ENCODE measurements around the gene FAM8A1.

- TF ChIP-seq, protein P1, sequence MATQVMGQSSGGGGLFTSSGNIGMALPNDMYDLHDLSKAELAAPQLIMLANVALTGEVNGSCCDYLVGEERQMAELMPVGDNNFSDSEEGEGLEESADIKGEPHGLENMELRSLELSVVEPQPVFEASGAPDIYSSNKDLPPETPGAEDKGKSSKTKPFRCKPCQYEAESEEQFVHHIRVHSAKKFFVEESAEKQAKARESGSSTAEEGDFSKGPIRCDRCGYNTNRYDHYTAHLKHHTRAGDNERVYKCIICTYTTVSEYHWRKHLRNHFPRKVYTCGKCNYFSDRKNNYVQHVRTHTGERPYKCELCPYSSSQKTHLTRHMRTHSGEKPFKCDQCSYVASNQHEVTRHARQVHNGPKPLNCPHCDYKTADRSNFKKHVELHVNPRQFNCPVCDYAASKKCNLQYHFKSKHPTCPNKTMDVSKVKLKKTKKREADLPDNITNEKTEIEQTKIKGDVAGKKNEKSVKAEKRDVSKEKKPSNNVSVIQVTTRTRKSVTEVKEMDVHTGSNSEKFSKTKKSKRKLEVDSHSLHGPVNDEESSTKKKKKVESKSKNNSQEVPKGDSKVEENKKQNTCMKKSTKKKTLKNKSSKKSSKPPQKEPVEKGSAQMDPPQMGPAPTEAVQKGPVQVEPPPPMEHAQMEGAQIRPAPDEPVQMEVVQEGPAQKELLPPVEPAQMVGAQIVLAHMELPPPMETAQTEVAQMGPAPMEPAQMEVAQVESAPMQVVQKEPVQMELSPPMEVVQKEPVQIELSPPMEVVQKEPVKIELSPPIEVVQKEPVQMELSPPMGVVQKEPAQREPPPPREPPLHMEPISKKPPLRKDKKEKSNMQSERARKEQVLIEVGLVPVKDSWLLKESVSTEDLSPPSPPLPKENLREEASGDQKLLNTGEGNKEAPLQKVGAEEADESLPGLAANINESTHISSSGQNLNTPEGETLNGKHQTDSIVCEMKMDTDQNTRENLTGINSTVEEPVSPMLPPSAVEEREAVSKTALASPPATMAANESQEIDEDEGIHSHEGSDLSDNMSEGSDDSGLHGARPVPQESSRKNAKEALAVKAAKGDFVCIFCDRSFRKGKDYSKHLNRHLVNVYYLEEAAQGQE (IDR thresholded peaks at IDR 0.05; ENCODE audit: insufficient replicate concordance, low read depth), result no peak
- TF ChIP-seq, protein P2, sequence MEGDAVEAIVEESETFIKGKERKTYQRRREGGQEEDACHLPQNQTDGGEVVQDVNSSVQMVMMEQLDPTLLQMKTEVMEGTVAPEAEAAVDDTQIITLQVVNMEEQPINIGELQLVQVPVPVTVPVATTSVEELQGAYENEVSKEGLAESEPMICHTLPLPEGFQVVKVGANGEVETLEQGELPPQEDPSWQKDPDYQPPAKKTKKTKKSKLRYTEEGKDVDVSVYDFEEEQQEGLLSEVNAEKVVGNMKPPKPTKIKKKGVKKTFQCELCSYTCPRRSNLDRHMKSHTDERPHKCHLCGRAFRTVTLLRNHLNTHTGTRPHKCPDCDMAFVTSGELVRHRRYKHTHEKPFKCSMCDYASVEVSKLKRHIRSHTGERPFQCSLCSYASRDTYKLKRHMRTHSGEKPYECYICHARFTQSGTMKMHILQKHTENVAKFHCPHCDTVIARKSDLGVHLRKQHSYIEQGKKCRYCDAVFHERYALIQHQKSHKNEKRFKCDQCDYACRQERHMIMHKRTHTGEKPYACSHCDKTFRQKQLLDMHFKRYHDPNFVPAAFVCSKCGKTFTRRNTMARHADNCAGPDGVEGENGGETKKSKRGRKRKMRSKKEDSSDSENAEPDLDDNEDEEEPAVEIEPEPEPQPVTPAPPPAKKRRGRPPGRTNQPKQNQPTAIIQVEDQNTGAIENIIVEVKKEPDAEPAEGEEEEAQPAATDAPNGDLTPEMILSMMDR (IDR thresholded peaks at IDR 0.05; ENCODE audit: insufficient read depth, low read length), result no peak
- TF ChIP-seq POLR2AphosphoS5 (IDR thresholded peaks at IDR 0.05; ENCODE audit: low read depth), result no peak
These were observed 38.2 kb downstream of the FAM8A1 start for GRCh38 chr6:17638212-17638715.
